Measurements from ENCODE around the gene LRAT.
"Not testable (repeated sequence)": the region's sequence is repeated elsewhere in the genome, so short reads cannot be mapped to it uniquely, and the experiment has no call there.

LRAT gene

DNA sequence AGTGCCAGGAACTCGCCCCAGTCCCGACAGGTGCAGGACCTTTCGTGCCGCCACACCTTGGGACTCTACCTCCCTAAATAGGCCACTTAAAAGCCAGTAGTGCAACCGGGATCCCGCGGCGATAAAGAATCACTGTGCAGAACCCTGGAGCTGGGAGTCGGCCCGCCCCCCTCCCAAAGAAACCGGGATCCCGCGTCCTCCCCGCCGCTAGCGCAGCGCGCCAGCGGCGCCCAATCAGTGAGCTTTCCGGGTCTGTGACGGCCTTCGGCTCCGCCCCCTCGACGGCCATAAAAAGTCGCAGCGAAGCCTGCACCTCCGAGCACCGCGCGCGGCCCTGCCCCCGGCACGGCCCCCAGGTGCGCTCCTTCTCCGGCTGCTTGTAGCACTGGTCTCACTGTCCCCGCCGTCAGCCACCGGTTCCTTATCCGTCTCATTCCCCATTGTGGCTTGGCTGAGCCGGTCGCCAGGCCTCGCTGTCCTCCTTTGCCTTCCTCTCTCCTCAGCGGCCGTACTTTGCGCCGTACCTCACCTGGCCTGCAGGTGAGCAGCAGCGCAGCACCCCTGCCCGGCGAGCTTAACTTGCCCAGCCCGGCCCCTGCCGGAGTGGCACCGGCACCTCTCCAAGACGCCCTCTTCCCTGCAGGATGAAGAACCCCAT is at the start of gene LRAT:
Gene LRAT, plus strand, starts transcription at position 318 of the 658 bp plus-strand sequence. Its CDS starts 327 bp downstream, at position 645.
- H3K9me3 ChIP-seq (ENCODE audit: control insufficient read depth, insufficient read depth, low read length), result no peaks in the 10 kb centered on the region
- peak within 1 kb of the TSS; percentile 64 for H3K9ac ChIP-seq (ENCODE audit: low read depth, low read length)
- peaks cover 19% of the 10 kb centered on the region for H3K4me1 ChIP-seq (ENCODE audit: insufficient read depth, low read length)
- H3K36me3 ChIP-seq (ENCODE audit: insufficient read depth, low read length), result no peaks in the 10 kb centered on the region

DNA sequence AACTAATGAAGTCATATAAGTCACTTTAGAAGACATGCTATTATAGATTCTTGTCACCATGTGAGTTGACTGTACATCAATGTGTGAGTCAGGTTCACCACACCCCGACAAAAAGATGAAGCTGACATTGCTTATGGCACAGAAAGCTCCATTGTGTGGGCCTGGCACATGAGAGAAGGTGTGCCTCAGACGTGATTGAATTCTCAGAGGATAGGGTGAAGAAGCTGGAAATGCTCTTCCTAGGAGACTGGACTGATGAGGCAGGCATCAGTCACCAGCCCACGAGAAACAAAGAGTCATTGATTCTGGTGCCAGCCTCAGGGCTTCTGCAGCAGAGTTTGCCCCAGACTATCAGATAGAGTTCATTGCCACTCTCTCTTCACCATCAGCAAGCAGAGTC is 35.9 kb upstream of the LRAT start:
- peaks cover 11% of the 10 kb centered on the region; the same call in 1 of the 2 replicates for H3K4me1 ChIP-seq (ENCODE audit: insufficient read depth, low read length)
- no peaks in the 10 kb centered on the region for H3K36me3 ChIP-seq (ENCODE audit: insufficient read depth, low read length)
- no peaks in the 10 kb centered on the region for H3K9me3 ChIP-seq (ENCODE audit: control insufficient read depth, insufficient read depth, low read length)
- no peak overlapping the region for H3K9ac ChIP-seq (ENCODE audit: low read depth, low read length)

DNA sequence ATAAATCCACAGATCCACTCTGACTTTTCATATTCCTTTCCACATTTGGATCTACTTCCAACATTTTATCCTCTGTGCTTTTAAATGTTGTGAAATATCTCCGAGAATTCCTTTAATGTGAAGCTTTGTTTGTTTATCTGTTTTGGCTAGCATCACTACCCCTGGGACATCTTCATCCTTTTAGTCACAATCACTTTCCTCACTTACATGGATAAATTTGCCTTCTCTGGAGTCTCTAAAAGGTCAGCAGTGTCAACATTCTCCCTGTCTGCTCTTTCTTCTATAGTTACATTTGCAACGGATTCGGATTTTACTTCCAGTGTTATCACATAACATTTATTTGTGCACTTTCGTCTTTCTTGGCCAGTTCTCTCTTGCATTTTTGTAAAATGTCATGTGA is 34.2 kb upstream of the LRAT start:
- Histone ChIP-seq H3K9me3 (ENCODE audit: control insufficient read depth, insufficient read depth, low read length) (no peaks in the 10 kb centered on the region), H3K36me3 (ENCODE audit: insufficient read depth, low read length) (no peaks in the 10 kb centered on the region), H3K4me1 (ENCODE audit: insufficient read depth, low read length) (peaks cover 11% of the 10 kb centered on the region; the same call in 1 of the 2 replicates), H3K9ac (ENCODE audit: low read depth, low read length) (no peak overlapping the region)

DNA sequence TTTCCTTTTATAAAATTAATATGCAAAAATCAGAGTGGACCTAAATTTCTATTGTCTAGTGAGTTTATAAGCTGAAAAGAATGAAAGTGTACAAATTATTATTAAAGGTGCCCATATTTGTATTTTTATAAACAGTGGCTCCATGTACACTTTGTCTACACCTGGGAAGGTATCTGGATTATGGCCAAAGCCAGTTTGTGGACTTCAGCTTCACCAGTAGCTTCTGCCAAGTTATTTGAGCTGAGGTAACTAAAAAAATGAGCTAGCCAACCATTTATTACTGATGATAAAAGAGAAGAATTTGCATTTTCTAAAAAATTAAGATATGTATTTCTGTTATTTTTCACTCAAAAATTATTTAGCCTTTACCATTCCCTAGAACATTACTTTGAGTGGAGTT is 32.3 kb upstream of the LRAT start:
- Histone ChIP-seq H3K4me1 (ENCODE audit: insufficient read depth, low read length) (peaks cover 11% of the 10 kb centered on the region; the same call in 1 of the 2 replicates), H3K9ac (ENCODE audit: low read depth, low read length) (no peak overlapping the region), H3K9me3 (ENCODE audit: control insufficient read depth, insufficient read depth, low read length) (no peaks in the 10 kb centered on the region), H3K36me3 (ENCODE audit: insufficient read depth, low read length) (no peaks in the 10 kb centered on the region)

DNA sequence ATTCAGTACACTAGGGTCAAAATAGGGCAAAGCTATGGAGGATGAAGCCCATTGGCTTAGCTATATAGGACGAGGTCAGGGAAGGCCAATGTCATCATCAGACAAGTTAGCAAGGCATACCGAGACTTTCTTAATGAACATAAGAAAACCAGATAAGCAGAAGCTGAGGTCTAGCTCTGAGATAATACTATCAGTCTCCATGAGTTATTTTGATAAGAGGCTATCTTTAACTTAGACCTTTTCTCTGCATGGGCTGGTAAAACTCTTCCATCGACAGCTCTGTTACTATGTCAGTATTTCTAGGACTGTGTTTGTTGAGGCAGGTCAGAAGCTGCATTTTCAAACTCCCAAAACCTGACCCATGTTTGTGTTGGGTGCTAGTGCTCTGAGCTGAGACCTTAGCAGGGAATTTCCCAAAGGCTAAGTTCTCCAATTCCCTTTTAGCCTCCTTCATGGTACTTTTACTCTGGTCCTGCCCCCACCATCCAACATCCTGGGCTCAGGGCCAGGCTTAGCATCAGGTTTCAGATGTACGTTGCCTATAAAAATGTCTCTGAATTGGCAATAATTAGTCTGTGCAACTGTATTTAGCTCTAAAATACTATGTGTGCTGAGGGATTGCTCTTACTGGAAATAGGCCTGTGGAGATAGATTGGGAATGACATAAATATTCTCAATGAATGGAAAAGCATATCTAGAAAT is 29.3 kb upstream of the LRAT start:
- Histone ChIP-seq H3K36me3 (ENCODE audit: insufficient read depth, low read length) (no peaks in the 10 kb centered on the region), H3K9me3 (ENCODE audit: control insufficient read depth, insufficient read depth, low read length) (no peaks in the 10 kb centered on the region), H3K9ac (ENCODE audit: low read depth, low read length) (no peak overlapping the region), H3K4me1 (ENCODE audit: insufficient read depth, low read length) (peaks cover 15% of the 10 kb centered on the region; the same call in 1 of the 2 replicates)

DNA sequence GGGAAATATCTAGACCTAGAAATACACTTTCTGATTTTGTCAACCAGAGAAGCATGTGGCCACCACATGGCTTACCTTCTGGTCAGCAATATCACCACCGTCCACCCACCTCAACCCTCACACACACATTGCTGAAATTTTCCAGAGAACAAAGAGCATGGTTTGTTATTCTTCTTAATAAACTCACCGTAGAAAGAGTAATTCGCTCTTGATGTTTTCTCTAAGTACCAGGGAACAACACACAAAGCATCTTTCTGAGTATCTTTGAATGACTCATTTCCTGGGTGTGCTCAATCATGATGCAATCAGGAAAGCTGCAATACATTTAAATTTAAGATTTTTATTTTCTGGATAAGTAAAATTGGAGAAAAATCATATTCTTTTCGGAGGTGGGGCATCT is 24.7 kb upstream of the LRAT start:
- H3K4me1 ChIP-seq (ENCODE audit: insufficient read depth, low read length), result peaks cover 23% of the 10 kb centered on the region; the same call in 1 of the 2 replicates
- H3K9me3 ChIP-seq (ENCODE audit: control insufficient read depth, insufficient read depth, low read length), result no peaks in the 10 kb centered on the region
- H3K9ac ChIP-seq (ENCODE audit: low read depth, low read length), result no peak overlapping the region
- H3K36me3 ChIP-seq (ENCODE audit: insufficient read depth, low read length), result no peaks in the 10 kb centered on the region

DNA sequence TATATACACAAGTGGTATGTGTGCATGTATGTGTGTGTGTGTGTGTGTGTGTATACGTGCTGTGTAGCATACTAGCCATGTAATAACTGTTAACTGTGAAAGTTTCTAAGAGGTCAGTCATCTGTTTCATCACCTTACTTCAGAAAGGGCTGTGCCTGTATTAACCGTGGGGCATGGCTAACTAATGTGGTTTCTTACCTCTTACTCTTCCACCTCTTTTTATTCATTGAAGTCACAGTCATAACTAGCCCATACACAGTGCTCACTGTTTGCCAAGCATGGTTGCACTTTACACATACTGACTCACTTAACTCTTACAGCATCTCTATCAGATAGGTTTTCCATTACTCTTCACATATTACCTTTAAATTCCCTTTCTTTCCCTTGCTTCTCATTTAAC is 23.7 kb upstream of the LRAT start:
- Histone ChIP-seq H3K9me3 (ENCODE audit: control insufficient read depth, insufficient read depth, low read length) (no peaks in the 10 kb centered on the region), H3K4me1 (ENCODE audit: insufficient read depth, low read length) (peaks cover 23% of the 10 kb centered on the region; the same call in 1 of the 2 replicates), H3K9ac (ENCODE audit: low read depth, low read length) (no peak overlapping the region), H3K36me3 (ENCODE audit: insufficient read depth, low read length) (no peaks in the 10 kb centered on the region)

DNA sequence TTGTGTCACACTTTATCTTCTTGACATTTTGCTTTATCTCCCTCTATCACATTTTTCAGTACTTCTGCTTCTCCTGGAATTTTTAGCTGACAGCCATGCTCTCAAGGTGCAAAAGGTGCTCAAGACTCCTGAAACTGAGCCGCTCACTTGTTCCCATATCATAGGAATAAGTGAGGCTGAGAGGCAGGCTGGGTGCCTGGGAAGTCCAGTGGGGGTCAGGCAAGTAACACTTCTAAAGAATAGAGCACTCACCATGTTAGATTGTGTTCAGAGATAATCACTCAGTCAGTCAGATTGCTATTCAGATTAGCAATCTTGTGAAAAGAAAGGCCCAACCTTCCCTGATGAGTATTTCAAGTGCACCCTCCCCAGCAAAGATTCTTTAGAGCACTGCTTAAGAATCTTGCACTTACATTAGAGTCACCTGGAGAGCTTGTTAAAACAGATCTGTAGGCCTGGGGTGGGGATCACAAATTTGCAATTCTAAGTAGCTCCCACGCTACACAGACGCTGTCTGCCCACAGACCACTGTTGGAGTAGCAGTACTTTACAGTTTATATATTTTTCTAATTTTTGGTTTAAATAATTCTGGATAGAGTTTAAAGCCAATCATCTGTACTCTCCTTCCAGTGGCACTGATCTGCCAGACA is 23.1 kb upstream of the LRAT start:
- Histone ChIP-seq H3K9ac (ENCODE audit: low read depth, low read length) (no peak overlapping the region), H3K9me3 (ENCODE audit: control insufficient read depth, insufficient read depth, low read length) (no peaks in the 10 kb centered on the region), H3K4me1 (ENCODE audit: insufficient read depth, low read length) (peaks cover 23% of the 10 kb centered on the region; the same call in 1 of the 2 replicates), H3K36me3 (ENCODE audit: insufficient read depth, low read length) (no peaks in the 10 kb centered on the region)

DNA sequence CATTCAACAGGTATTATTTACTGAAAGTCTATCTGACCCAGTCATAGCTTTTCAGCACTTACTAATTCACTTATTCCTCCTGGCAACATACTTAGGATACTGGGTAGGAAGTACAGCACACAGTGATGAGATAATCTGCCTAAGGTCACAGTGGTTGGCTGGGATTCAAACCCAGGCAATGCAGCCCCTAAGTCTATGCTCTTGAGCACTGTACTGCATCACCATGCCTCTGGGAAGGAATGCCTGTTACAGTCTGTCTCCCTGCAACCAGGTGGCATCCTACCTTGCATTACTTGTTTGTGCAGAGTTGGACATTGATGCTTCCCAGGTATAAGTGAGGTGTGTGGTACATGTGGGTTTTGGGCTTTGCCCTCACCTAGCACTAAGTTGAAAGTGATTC is 21.5 kb upstream of the LRAT start:
- no peaks in the 10 kb centered on the region for H3K9me3 ChIP-seq (ENCODE audit: control insufficient read depth, insufficient read depth, low read length)
- no peaks in the 10 kb centered on the region for H3K36me3 ChIP-seq (ENCODE audit: insufficient read depth, low read length)
- peaks cover 23% of the 10 kb centered on the region; the same call in 1 of the 2 replicates for H3K4me1 ChIP-seq (ENCODE audit: insufficient read depth, low read length)
- H3K9ac ChIP-seq (ENCODE audit: low read depth, low read length), result no peak overlapping the region

DNA sequence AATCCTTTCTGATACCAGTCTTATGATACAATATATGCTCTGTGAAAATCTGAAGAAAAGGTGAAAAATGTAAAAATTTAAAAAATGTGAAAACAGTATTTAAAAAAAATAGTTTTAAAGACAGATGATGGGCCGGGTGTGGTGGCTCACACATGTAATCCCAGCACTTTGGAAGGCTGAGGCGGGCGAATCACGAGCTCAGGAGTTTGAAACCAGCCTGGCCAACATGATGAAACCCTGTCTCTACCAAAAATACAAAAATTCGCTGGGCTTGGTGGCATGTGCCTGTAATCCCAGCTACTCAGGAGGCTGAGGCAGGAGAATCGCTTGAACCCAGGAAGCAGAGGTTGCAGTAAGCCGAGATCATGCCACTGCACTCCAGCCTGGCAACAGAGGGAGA is 20.2 kb upstream of the LRAT start:
- H3K9me3 ChIP-seq (ENCODE audit: control insufficient read depth, insufficient read depth, low read length); H3K36me3 ChIP-seq (ENCODE audit: insufficient read depth, low read length); H3K9ac ChIP-seq (ENCODE audit: low read depth, low read length): not testable (repeated sequence)
- H3K4me1 ChIP-seq (ENCODE audit: insufficient read depth, low read length), result peaks cover 17% of the 10 kb centered on the region; the same call in 1 of the 2 replicates

DNA sequence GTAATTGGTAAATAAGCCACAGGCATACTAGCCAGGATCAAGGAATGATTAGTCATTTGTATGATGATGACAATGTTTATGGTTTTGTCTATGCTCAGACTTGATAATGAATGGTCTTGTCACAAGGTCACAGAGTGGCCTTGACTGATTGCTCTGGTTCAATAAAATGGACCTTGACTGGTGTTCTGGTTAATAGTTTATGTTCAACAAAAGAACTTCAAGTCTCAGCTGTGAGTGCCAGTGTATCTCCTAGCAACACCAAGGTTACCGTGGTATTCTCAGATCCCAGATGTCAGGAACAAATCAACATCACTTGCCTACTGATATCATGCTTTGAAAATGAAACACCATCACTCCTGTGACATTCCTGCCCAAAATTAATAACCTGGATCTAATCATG is 16.3 kb upstream of the LRAT start:
- no peak overlapping the region for H3K9ac ChIP-seq (ENCODE audit: low read depth, low read length)
- no peaks in the 10 kb centered on the region for H3K9me3 ChIP-seq (ENCODE audit: control insufficient read depth, insufficient read depth, low read length)
- H3K4me1 ChIP-seq (ENCODE audit: insufficient read depth, low read length), result no peaks in the 10 kb centered on the region
- H3K36me3 ChIP-seq (ENCODE audit: insufficient read depth, low read length), result no peaks in the 10 kb centered on the region

DNA sequence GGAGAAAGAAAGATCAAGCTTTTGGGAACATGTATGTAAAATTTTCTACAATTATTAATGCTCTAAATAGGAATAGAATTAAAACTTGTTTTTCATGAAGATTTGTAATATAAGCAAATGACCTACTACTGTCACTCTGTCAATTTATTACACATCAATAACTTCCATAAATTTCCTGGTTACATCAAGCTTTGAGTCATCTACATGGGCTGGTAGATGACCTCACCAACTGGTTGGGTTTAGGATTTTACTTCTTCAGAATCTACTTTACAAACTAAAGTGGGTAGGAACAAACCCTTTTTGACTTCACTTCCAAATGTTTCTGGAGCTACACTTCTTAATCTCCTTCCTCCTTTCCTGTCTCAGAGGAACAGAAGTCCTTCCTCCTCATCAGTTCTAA is 12.0 kb upstream of the LRAT start:
- Histone ChIP-seq H3K4me1 (ENCODE audit: insufficient read depth, low read length) (no peaks in the 10 kb centered on the region), H3K9me3 (ENCODE audit: control insufficient read depth, insufficient read depth, low read length) (no peaks in the 10 kb centered on the region), H3K9ac (ENCODE audit: low read depth, low read length) (no peak overlapping the region), H3K36me3 (ENCODE audit: insufficient read depth, low read length) (no peaks in the 10 kb centered on the region)

DNA sequence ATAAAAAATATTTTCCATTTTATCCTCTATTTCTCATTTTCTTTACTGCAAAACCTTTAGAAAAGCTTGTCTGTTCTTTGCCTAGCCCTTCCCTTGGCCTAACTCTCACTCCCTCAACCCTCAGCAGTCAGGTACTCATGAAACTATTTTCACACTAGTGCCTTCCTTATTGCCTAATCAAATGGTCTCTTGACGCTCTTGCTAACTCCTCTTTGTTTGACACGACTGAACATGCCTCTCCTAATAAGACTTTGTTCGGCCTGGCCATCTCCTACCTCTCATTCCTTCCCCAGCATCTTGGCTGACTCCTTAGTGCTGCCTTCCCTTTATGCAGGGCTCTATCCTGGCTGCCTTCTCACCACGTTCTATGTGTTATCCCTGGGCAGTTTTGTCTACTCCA is 11.1 kb upstream of the LRAT start:
- no peaks in the 10 kb centered on the region for H3K36me3 ChIP-seq (ENCODE audit: insufficient read depth, low read length)
- H3K4me1 ChIP-seq (ENCODE audit: insufficient read depth, low read length), result no peaks in the 10 kb centered on the region
- no peak overlapping the region for H3K9ac ChIP-seq (ENCODE audit: low read depth, low read length)
- no peaks in the 10 kb centered on the region for H3K9me3 ChIP-seq (ENCODE audit: control insufficient read depth, insufficient read depth, low read length)

DNA sequence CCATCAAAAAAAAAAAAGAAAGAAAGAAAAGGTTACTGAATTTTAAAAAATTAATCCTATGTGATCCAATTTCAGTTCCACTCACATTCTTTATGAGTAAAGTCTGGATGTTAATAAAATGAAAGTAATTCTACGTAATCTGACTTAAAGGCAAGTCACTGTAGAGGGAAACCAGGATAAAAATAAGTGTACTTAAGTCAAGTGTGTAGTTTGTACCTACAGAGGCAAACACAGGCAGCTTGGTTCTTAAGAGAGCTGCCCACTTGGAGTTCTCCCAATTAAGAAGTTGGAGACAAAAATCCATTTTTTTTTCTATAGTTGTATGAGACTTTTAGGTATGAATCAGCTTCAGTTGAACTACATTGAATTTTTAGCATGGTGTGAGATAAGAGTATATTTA is 7.0 kb upstream of the LRAT start:
- Histone ChIP-seq H3K9ac (ENCODE audit: low read depth, low read length) (no peak overlapping the region), H3K4me1 (ENCODE audit: insufficient read depth, low read length) (peaks cover 22% of the 10 kb centered on the region), H3K36me3 (ENCODE audit: insufficient read depth, low read length) (no peaks in the 10 kb centered on the region), H3K9me3 (ENCODE audit: control insufficient read depth, insufficient read depth, low read length) (no peaks in the 10 kb centered on the region)

DNA sequence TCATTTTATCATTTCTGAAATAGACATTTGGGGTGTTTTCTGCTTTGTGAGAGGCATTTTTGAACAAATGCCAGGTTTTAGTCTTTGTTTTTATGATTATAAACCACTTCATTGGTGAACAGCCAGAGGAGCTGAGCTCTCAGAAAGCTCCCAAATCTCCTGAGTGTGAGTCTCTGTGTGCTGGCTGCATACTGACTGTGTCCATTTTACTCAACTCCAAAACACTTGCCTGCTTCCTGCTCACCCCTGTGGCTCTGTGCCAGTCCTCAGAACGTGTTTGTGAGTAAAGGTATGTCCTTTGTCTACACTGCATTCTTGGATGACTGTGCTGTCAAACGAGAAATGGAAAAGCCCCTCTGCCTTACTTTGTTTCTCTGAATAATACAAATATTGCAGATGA is 5.4 kb upstream of the LRAT start:
- Histone ChIP-seq H3K9me3 (ENCODE audit: control insufficient read depth, insufficient read depth, low read length) (no peaks in the 10 kb centered on the region), H3K4me1 (ENCODE audit: insufficient read depth, low read length) (peaks cover 22% of the 10 kb centered on the region), H3K9ac (ENCODE audit: low read depth, low read length) (no peak overlapping the region), H3K36me3 (ENCODE audit: insufficient read depth, low read length) (no peaks in the 10 kb centered on the region)

Measured in ES-I3 (cell line).